ELR (cell line): ENCODE data around the gene KRT1.
A peak's percentile ranks its signal among the peaks of the same experiment; 100 is the strongest.

ENCODE experiments used
- DNase-seq: peaks from one replicate; pipeline ENCODE4 v3.0.0-alpha.2; 2015; ENCODE audit warnings: low read depth

Gene KRT1

GRCh38 chr12:52698651-52699340 lies 18.6 kb upstream of the KRT1 start:
- no peak for DNase-seq

DNA sequence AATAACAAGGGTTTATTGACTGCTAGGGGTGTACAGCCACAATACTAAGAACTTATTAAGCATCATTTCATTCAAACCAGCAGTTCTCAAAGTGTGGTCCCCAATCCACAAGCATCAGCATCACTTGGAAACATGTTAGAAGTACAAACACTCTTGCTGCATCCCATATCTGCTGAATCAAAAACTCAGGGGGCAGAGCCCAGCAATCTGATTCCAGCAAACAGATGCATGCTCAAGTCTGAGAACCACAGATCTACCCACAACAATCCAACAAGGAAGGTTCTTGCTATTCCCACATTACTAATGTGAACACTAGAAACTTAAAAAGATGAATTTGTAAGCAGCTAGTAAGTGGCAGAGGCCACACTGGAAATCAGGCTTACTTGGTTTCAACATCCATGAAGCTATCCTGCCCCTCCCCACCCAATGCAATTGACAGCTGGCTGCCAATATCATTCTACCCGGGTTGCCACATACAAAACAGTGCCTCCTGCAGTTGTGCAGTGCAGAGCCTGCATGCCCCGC lies 16.9 kb upstream of the KRT1 start:
- no peak for DNase-seq

- no peak for DNase-seq
Measured at GRCh38 chr12:52696588-52696987, 16.4 kb upstream of the KRT1 start.

DNA sequence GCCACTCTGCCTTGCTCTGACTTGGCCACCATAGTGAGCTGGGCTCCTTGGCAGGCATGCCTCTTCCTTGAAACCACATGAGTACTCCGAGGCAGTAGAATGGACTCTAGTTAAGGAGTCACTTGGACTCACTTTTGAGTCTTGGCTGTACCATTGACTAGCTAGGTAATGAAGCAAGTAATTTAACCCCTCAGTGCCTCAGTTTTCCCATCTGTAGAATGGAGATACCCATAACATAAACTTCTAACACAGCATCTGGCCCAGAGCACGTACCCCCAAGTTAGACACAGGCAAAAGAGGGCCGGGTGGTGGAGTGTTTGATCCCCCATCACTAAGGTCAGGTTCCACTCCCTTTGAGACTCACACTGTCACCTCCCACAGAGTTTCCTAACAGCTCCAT lies 14.8 kb upstream of the KRT1 start:
- no peak for DNase-seq

- no peak for DNase-seq
Measured at GRCh38 chr12:52694151-52694550, 13.9 kb upstream of the KRT1 start.

GRCh38 chr12:52693261-52693660 lies 13.1 kb upstream of the KRT1 start:
- DNase-seq, result no peak

GRCh38 chr12:52692254-52692653 lies 12.0 kb upstream of the KRT1 start:
- peak; percentile 48 for DNase-seq

DNA sequence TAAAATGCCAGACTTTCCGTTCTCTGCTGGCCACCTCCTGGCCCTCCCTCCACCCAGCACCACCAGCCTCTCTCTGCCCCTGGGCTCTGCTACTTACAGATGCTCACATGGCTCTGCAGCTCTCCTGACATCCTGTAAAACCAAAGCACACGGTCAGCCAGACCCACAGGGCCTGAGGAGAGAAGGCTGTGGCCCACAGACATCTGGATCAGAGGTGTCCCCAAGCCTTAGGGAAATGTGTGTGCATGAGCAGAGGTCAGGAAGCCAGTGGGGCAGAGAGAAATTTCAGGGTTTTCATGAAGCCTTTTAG lies 11.6 kb upstream of the KRT1 start:
- no peak for DNase-seq

DNA sequence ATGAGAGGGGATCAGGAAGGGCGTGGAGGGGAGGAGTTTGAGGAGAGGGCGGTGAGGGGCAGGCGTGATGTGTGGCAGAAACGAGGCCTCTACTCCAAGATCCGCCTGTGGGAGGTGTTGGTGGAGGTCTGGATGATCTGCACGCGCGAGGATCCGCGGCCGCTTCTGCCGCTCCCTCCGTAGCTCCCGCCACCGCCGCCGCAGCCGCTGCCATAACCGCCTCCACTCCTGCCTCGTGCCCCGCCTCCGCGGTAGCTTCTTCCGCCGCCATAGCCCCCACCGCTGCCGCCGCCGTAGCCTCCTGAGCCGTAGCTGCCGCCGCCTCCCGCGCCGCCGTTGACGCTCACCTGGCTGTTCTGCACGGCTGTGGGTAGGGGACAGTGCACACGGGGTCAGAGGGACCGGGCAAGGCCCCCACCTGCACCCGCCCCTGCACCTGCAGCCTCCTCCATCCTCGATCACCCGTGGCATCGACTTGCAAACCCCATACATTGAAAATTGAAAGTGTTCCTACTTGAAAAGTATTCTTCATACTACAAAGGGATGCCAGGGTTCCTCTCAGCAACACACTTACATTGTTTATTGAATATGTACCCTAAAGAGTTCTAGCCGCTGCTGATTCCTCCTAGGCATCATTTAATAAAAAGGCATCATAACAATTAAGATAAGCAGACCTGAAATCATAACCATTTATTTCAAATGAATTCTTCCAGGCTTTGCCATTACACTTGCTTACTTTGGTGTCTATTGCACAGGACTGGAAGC lies 11.1 kb upstream of the KRT1 start:
- DNase-seq, result no peak

DNA sequence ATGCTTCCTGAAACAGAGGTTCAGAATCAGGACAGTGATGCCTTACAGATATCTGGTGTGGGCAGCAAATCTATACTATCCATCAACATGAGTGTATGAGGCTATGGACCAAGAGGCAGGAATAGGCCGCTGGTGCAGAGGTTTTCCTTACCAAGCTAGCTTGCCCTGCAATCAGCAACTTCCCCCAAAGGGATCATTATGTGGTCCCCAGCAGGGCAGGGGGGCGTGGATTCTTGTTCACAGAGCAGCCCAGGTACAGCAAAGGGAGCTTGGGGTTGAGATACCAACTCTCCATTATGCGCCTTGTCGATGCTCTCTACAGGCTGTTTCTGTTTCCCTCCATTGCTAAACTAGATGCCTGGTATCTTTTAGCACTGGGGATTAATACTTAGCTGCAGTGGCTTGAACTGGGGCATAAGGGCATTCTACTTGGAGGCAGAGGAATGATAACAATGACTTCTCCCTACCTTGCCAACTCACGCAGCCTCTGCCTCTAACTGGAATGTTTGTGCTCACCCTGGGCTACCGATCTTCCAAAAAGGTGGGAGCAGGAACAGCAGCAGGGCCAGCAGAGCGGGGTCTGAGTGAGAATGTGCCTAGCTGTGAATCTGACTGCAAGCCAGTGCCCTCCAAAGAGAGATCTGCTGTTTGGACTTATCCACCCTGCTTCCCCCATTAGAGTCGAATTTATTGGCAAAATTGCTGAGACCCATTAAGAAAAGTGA lies 10.3 kb upstream of the KRT1 start:
- DNase-seq, result no peak

DNA sequence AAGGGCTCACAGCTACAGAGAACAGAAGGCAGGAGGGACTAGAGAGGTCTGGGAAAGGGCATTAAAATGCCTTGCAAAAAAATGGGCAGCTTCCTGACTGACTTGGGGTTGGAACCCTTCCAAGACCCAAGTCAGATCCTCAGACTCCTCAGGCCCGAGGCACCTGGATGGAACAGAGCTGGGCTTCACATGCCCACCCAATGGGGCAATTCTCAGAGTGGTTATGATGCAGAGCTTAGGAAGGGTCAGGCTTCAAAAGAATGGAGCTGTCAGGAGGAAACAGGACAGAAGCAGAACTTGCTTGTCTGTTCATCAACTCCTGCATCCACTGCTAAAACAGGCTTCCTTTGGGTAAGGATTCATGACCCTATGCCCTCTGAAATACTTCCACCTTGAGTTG lies 9.7 kb upstream of the KRT1 start:
- DNase-seq, result no peak

GRCh38 chr12:52689239-52689638 lies 9.0 kb upstream of the KRT1 start:
- no peak for DNase-seq

DNA sequence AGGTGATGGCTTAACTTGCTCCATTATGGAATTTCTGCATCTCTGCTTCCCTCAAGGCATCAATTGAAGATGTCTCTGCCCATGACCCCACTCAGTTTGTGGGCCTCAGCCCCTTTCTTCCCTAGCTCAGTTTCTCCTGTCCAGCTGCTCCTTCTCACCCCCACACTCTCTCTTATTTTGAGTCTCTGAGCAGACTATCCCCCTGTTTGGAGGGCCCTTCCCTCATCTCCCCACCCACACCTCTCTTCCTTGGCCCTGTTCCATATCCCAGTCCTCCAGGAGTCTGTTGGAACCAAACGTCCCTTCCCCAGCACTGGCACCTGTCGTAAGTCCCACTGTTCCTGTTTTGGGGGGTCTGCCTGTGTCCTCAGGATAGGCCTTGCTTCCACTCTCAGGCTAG lies 8.3 kb upstream of the KRT1 start:
- no peak for DNase-seq

DNA sequence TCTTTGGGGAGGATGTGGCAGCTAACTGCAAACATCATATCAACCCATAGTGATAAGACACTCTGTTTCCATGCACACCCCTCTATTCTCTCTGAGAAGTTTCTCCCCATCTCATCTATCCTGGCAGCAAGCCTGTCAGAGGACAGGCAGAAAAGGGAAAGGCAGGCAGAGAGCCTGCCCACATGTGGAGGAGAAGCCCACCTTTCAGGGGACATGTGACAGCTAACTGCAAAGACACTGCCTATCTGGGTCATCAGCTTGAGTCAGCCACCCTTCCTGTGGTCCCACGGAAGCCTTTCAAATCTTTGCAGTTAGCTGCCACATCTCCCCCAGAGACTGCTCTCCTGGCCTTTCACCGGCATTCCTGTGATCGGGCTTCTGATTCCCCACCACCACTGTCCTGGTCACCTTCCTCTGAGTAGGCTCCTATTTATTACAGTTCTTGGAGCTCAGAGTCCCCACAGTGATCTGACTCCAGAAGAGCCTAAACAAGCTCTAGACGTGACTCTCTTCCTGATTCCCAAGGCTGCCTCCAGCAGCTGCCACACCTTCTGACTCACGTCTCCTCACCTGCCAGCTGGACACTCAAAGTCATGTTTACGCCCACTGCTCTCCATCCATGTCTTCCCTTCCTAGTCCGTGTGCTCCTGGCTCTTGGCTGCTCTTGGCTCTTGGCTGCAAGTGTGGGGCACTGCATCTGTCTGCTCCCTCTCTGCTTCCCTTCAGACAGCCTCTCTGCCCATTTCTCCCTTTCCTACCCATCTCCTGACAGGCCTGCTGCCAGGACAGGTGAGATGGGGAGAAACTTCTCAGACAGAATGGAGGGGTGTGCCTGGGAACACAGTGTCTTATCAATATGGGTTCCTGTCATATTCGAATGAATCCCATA lies 7.5 kb upstream of the KRT1 start:
- DNase-seq, result no peak

GRCh38 chr12:52686756-52687487 lies 6.7 kb upstream of the KRT1 start:
- no peak for DNase-seq

GRCh38 chr12:52686063-52686462 lies 5.9 kb upstream of the KRT1 start:
- DNase-seq, result no peak

GRCh38 chr12:52685406-52685890 lies 5.2 kb upstream of the KRT1 start:
- no peak for DNase-seq

DNA sequence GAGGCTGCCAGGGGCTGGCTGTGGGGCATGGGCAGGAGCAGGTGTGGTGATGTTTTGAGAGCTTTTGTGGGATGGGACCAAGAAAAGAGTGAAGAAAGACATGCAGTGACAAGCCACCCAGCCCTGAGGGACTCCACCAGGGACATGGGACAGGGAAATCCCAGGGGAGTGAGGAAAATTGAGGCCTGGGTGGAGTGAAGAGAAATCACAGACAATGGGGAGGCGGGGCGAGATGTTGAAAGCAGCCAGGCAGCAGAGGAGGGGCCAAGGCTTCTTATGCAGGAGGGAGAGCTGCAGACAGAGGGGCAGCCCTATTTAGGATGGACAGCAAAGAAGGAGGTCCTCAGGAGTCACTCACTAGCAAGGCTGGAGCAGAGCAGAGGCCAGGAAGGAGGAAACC lies 4.2 kb upstream of the KRT1 start:
- no peak for DNase-seq

DNA sequence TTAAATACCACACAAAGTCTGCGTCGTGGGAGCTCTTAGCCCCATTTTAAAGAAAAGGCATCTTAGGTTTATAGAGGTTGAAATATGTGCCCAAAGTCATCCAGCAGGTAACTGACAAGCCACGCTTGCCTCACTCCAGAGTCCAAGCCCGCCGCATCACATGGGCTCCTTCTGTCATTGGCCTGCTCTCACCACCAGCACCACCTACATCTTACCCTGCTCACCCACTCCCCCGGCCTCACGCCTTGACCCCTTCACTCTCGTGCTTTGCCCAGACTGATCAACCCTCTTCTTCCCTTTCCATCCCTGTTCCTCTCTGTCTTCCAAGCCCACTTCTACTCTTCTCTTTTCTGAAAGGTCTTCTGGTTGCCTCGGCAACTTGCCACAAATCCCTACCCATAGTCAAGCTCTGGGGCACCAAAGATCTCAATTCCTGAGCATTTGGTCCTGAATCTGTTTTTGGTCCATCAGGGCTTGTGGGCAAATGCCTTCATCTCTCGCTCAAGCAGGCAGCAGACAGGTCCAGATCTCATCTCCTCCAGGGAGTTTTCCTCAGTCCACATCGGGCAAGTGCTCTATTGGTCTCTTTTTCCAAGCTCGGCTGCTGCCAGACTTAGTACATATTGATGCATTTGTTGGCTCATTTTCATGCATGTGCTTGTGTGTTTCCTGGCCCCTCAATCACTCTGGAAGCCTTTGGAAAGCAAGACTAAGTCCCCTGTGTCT lies 3.5 kb upstream of the KRT1 start:
- DNase-seq, result no peak

GRCh38 chr12:52682938-52683574 lies 2.8 kb upstream of the KRT1 start:
- no peak for DNase-seq
